Gastroesophageal sphincter (tissue), 4 donors: ENCODE results near the gene HSD17B3. TPM values are rescaled to one million over a fixed set of nuclear protein-coding genes. Genes with fewer than 3 reads are reported as not detected.
A peak's percentile ranks its signal among the peaks of the same experiment; 100 is the strongest.

Experiments
- ATAC-seq: fragments of 150-250 bp; one replicate; pipeline ENCODE4 v1.9.1; 2016; ENCODE audit warnings: mild to moderate bottlenecking, moderate library complexity
- H3K27ac ChIP-seq, 4 donors: fragments of 200-600 bp; sonication (generic) in 3 of 4; 1 replicate in 3 of 4; 2 replicates in 1 of 4; pipeline ENCODE4 v1.5.1; 2016 to 2019
- H3K27me3 ChIP-seq: fragments of 200-600 bp; sonication (generic); one replicate; pipeline ENCODE4 v1.5.1; 2019
- H3K36me3 ChIP-seq, 2 donors: fragments of 200-600 bp; sonication (generic); one replicate each; pipeline ENCODE4 v1.5.1; 2019; ENCODE audit warnings: control low read depth in 1 of 2
- H3K4me1 ChIP-seq, 3 donors: fragments of 200-600 bp; sonication (generic); 1 replicate in 2 of 3; 2 replicates in 1 of 3; pipeline ENCODE4 v1.5.1; 2016 to 2019; ENCODE audit warnings: control low read depth in 2 of 3
- H3K4me3 ChIP-seq, 2 donors: fragments of 200-600 bp; sonication (generic); one replicate each; pipeline ENCODE4 v1.5.1; 2019; ENCODE audit warnings: mild to moderate bottlenecking in 1 of 2, moderate library complexity in 1 of 2
- H3K9me3 ChIP-seq, 3 donors: fragments of 200-600 bp; sonication (generic); one replicate each; pipeline ENCODE4 v1.5.1; 2017 to 2019; ENCODE audit warnings: control low read depth in 2 of 3
- CTCF ChIP-seq, 4 experiments: fragments of 200-600 bp in 2 of 4; fragments of 450-650 bp in 2 of 4; sonication (generic) in 1 of 4; IDR thresholded peaks; one replicate each; pipeline ENCODE4 v1.5.1; 2017 to 2019; ENCODE audit warnings: antibody characterized with exemption in 4 of 4, mild to moderate bottlenecking in 2 of 4, moderate library complexity in 2 of 4
- EP300 ChIP-seq: sonication (generic); formaldehyde crosslinking; IDR thresholded peaks from one replicate; pipeline ENCODE4 v1.6.1; 2017; ENCODE audit warnings: antibody characterized with exemption, mild to moderate bottlenecking
- POLR2A ChIP-seq, 2 donors: fragments of 450-650 bp; IDR thresholded peaks; one replicate each; pipeline ENCODE4 v1.6.1; 2017; ENCODE audit warnings: antibody characterized with exemption in 2 of 2, mild to moderate bottlenecking in 2 of 2, moderate library complexity in 1 of 2
- POLR2AphosphoS5 ChIP-seq: sonication (generic); formaldehyde crosslinking; IDR thresholded peaks from one replicate; pipeline ENCODE4 v1.6.1; 2017; ENCODE audit warnings: antibody characterized with exemption
- WGBS, 2 donors: methylation state at CpG; one replicate each; pipeline ENCODE4 v1.1.5; 2018; ENCODE audit warnings: low coverage in 1 of 2; 5-methylcytosine and 5-hydroxymethylcytosine counted together
- total RNA-seq, 4 donors: library from RNA; depleted of rRNA; stranded (reverse); fragments of >200 nt; gene quantifications; one replicate each; pipeline ENCODE4 v1.1.0, GENCODE V29; 2016

Gene HSD17B3
- total RNA-seq, 4 donors from 2014 or later, result 0.40 to 0.81 (median 0.78) TPM; not detected in 1

- 74 to 92% methylated on average over 3 to 6 of the region's 7 CpGs for WGBS, 2 donors
- H3K9me3 ChIP-seq, result no peaks in the 10 kb centered on the region
- no peak overlapping the region for H3K4me3 ChIP-seq
- TF ChIP-seq EP300 (no peak), CTCF (IDR thresholded peaks at IDR 0.05) (no peak), POLR2AphosphoS5 (no peak), POLR2A (IDR thresholded peaks at IDR 0.05) (no peak)
- no peak overlapping the region for H3K27ac ChIP-seq
- ATAC-seq, result no peak
- H3K27me3 ChIP-seq, result no peaks in the 10 kb centered on the region
- H3K4me1 ChIP-seq, result peaks cover 0 to 5% (median 0%) of the 10 kb centered on the region in 3 donors
- H3K36me3 ChIP-seq, result peaks cover 0 to 54% of the 10 kb centered on the region in 2 donors
These were observed 19.5 kb upstream of the HSD17B3 start for GRCh38 chr9:96321515-96321914.

GRCh38 chr9:96320749-96321280 lies 18.8 kb upstream of the HSD17B3 start:
- TF ChIP-seq EP300 (no peak), CTCF (IDR thresholded peaks at IDR 0.05) (no peak), POLR2AphosphoS5 (no peak), POLR2A (IDR thresholded peaks at IDR 0.05) (no peak)
- no peak for ATAC-seq
- H3K9me3 ChIP-seq, result no peaks in the 10 kb centered on the region
- H3K4me3 ChIP-seq, result no peak overlapping the region
- H3K27ac ChIP-seq, result no peak overlapping the region
- 56 to 76% methylated on average over 3 to 6 of the region's 8 CpGs for WGBS, 2 donors
- H3K4me1 ChIP-seq, result peaks cover 0 to 5% (median 0%) of the 10 kb centered on the region in 3 donors
- peaks cover 0 to 54% of the 10 kb centered on the region in 2 donors for H3K36me3 ChIP-seq
- H3K27me3 ChIP-seq, result no peaks in the 10 kb centered on the region

GRCh38 chr9:96318921-96319565 lies 17.1 kb upstream of the HSD17B3 start:
- Histone ChIP-seq H3K9me3 (no peaks in the 10 kb centered on the region), H3K4me3 (no peak overlapping the region), H3K4me1 (peaks cover 0 to 5% (median 0%) of the 10 kb centered on the region in 3 donors), H3K36me3 (peaks cover 0 to 60% of the 10 kb centered on the region in 2 donors), H3K27me3 (no peaks in the 10 kb centered on the region), H3K27ac (no peak overlapping the region)
- TF ChIP-seq CTCF (IDR thresholded peaks at IDR 0.05), result no peak
- TF ChIP-seq POLR2AphosphoS5, result no peak
- TF ChIP-seq EP300, result no peak
- no peak for TF ChIP-seq POLR2A (IDR thresholded peaks at IDR 0.05)
- no peak for ATAC-seq
- 87 to 90% methylated on average over 6 of the region's 6 CpGs for WGBS, 2 donors

- no peaks in the 10 kb centered on the region for H3K27me3 ChIP-seq
- H3K36me3 ChIP-seq, result peaks cover 0 to 58% of the 10 kb centered on the region in 2 donors
- TF ChIP-seq CTCF (IDR thresholded peaks at IDR 0.05), result peak; percentile 69 to 87 (median 79)
- no peak for TF ChIP-seq EP300
- peaks cover 0 to 5% (median 0%) of the 10 kb centered on the region in 3 donors for H3K4me1 ChIP-seq
- 44 to 48% methylated on average over 3 to 8 of the region's 9 CpGs for WGBS, 2 donors
- peak; percentile 67 for ATAC-seq
- no peak overlapping the region for H3K27ac ChIP-seq
- H3K9me3 ChIP-seq, result peaks cover 0 to 7% (median 0%) of the 10 kb centered on the region in 3 donors
- no peak overlapping the region for H3K4me3 ChIP-seq
These were observed 15.5 kb upstream of the HSD17B3 start for GRCh38 chr9:96317335-96317980.
